IPS-18c (cell line): ENCODE measurements around the gene RNF141.

Experiments used
- H3K4me3 ChIP-seq: 2 replicates; pipeline ENCODE4 v1.7.0; 2013; ENCODE audit warnings: low read depth, mild to moderate bottlenecking, low read length, moderate library complexity; ENCODE audit not compliant: insufficient read depth
- H3K9me3 ChIP-seq: one replicate; pipeline ENCODE4 v1.6.1; 2013; ENCODE audit warnings: mild to moderate bottlenecking, low read length, moderate library complexity; ENCODE audit not compliant: control insufficient read depth, insufficient read depth

Gene RNF141

DNA sequence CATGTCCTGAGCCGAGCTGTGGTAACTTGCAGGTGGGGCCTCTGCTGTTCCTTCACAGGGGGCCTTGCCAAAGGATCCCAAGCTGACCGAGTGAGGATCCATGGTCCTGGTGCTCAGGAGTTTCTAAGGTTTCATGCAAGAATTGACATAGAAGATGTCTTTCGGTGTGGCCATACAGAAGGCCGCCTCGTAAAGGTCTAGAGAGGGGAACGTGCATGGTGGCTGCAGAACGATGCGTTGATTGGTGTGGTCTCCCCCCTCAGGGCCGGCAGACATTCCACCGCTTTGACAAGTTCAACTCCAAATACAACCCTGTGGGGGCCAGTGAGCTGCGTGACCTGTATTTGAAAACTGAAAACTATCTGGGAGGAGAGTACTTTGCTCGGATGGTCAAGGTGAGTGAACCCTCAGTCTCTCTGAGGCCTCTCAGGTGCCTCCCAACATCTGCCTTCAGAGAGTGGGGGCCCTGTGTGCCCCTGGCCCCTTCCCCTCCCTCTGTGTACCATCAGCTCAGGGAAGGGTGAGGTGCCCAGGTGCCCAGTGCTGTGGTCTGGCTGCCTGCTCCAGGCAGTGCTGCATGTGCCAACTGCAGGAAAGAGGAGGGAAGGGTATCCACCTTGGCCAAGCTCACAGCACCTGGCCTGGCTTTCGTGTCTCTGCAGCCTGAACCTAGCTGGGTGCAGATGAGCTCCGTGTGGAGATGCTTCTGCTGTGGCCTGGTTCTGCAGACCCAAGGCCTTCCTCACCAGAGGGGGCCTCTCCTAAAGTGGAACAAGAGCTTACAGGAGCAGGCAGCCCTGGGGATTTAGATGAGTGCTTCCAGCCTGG is 46.1 kb downstream of the RNF141 start:
- Histone ChIP-seq H3K4me3 (no peak overlapping the region), H3K9me3 (peaks cover 5% of the 10 kb centered on the region)

- Histone ChIP-seq H3K9me3 (peaks cover 2% of the 10 kb centered on the region), H3K4me3 (no peak overlapping the region; the same call in 1 of the 2 replicates)
Observed at GRCh38 chr11:10493041-10493663, 47.8 kb downstream of the RNF141 start.

DNA sequence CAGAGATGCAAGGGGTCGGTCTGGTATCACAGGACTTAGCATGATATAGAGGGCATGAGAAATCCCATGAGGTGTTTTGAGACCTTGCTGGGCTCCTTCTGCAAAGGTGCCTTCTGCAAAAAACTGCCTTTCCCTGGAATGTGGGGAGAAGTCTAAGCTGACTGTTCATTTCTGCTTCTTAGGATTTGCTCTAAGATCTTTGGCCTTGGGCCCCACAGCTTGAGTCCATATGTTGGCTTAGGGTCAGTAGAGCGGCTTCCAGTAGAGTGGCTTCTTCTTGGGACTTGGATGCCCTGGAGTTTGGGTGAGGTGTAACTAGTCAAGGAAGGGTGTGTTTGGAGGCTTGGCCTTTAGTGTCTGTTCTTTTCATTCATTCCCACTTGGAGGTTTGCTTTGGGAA is 48.9 kb downstream of the RNF141 start:
- H3K4me3 ChIP-seq, result no peak overlapping the region
- peaks cover 2% of the 10 kb centered on the region for H3K9me3 ChIP-seq

DNA sequence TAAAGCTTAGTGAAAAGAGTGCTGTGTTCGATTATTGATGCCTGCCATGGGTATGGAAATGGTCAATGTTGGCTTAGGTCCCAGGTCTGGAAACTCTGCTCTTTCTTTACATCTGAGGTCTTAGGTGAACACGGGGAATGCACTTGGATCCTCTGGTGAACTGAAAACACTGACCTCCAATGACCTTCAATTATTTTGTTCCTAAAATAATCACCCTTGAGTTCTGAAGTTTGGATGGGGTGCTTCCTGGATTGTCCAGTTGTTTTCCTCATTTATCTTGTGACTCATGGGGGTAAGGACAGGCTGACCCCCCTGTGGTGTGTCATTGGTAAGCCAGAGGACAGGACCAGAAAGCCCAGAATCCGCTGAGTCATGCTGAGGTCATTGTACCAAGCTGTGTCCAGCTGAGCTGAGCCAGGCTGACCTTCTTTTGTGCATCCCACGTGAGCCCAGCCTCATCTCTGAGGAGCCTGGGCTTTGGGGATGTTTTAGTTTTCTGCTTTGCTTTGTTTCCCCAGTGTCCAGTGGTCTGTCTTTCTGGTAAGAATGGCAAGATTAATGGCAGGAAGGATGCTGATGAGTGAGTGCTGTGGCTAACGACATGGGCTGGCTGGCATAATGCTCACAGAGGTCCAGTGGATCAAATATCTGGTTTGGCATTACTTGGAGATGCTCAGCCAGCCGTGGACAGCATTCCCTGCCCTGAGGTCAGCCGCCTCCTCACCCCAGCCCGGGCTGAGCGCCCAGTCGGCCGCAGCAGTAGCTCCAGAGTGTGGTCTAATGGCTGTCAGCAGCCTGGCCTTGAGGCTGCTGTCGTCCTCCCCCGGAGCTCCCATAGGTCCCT is 50.4 kb downstream of the RNF141 start:
- peaks cover 2% of the 10 kb centered on the region for H3K9me3 ChIP-seq
- H3K4me3 ChIP-seq, result no peak overlapping the region

- peaks cover 2% of the 10 kb centered on the region for H3K9me3 ChIP-seq
- no peak overlapping the region for H3K4me3 ChIP-seq
Observed at GRCh38 chr11:10490032-10490397, 51.0 kb downstream of the RNF141 start.

GRCh38 chr11:10488934-10489691 is 51.9 kb downstream of the RNF141 start:
- H3K4me3 ChIP-seq, result no peak overlapping the region
- peaks cover 2% of the 10 kb centered on the region for H3K9me3 ChIP-seq

GRCh38 chr11:10488121-10488933 is 52.7 kb downstream of the RNF141 start:
- H3K9me3 ChIP-seq, result peaks cover 2% of the 10 kb centered on the region
- H3K4me3 ChIP-seq, result no peak overlapping the region

- Histone ChIP-seq H3K9me3 (no peaks in the 10 kb centered on the region), H3K4me3 (no peak overlapping the region)
Observed at GRCh38 chr11:10487002-10487647, 53.9 kb downstream of the RNF141 start.

GRCh38 chr11:10486161-10486840 is 54.7 kb downstream of the RNF141 start:
- H3K4me3 ChIP-seq, result no peak overlapping the region
- H3K9me3 ChIP-seq, result no peaks in the 10 kb centered on the region

DNA sequence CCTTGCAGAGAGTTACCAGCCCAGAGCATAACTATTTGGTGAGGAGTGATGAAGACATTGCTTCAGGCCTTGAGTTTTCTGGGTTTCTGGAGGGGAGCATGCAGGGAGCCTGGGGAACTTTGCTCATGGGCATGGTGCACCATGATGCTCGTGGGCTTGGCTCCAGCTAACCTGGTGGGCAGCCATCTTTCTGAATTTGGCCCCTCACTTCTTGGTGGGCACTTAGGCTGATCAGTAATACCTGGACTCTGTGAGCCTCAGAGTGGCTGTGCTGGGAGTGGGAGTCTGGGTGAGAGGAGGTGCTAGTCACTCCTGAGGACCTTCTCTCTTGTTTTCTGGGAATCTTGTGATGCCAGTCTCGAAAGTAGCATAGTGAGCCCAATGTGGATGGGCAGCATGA is 55.3 kb downstream of the RNF141 start:
- no peaks in the 10 kb centered on the region for H3K9me3 ChIP-seq
- no peak overlapping the region for H3K4me3 ChIP-seq

DNA sequence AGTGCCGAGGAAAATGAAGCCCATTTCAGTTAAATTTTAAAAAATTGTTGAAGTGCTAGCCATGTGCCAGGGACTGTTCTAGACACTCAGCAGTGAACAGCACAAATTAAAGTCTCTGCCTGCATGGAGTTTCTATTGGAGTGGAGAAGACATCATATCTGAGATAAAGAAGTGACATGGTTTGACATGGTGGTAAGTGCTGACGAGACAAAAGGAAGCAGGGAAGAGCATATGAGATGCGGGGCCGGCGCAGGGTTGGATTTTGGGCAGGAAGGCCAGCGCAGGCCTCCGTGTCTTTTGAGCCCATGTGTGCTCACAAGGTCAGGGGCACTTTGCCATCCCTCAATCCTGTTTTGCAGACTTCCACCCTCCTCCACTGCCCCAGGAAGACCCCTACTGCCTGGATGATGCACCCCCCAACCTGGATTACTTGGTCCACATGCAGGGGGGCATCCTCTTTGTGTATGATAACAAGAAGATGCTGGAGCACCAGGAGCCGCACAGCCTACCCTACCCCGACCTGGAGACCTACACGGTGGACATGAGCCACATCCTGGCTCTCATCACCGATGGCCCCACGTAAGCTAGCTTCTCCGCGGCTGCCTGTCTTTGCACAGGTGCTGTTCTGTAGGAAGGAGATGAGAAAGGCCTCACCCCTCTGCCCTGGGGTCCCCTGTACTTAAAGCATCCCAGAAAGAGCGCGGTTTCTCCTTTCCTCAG is 56.4 kb downstream of the RNF141 start:
- Histone ChIP-seq H3K9me3 (no peaks in the 10 kb centered on the region), H3K4me3 (no peak overlapping the region)

GRCh38 chr11:10483584-10483983 is 57.4 kb downstream of the RNF141 start:
- Histone ChIP-seq H3K9me3 (no peaks in the 10 kb centered on the region), H3K4me3 (no peak overlapping the region)

DNA sequence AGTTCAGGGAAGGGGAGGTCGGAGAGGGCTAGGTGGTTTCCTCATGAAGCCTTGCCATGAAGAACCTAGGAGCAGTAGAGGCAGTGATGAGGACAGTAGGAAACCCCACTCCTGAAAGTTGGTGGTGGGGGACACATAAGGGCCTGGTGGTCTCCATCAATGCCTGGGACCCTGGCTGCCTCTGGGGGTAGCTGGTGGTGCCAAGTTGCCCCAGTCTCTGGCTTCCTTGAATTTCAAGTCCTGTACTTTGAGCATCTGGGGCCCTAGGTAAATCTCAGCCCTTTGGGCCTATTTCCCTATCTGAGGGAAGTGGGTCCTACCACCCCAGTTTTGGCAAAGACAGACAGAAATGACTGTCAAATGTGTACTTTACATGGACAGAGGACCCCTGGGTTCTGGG is 57.8 kb downstream of the RNF141 start:
- Histone ChIP-seq H3K9me3 (no peaks in the 10 kb centered on the region), H3K4me3 (no peak overlapping the region)

DNA sequence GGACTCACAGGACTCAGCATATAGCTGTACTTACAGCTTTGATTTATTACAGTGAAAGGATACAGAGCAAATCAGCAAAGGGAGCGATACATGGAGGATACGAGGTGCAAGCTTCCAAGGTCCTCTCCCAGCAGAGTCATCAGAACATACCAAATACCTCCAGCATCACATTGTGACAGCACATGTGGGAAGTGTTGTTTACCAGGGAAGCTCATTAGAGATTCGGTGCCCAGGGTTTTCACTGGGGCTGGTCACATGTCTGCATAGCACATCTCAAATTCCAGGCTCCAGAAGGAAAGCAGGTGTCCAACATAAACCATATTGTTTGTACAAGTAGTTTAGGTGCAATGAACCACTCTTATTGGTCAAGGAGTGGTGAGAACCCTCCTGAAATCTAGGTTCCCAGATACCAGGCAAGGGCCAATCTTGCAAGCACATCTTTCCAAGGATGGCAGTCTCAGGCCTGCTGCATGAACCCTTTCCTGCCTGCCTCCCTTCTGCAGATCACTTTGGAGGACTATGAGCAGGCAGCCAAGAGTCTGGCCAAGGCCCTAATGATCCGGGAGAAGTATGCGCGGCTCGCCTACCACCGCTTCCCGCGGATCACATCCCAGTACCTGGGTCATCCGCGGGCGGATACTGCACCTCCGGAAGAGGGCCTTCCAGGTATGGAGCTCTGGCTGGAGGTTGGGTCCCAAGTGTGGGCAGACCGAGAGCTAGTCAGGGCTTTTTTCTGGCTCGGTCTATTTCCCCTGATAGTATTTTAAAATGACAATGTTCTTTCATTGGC is 59.2 kb downstream of the RNF141 start:
- Histone ChIP-seq H3K9me3 (no peaks in the 10 kb centered on the region), H3K4me3 (no peak overlapping the region)
